ENCODE data around the gene ADAMTS12.
A peak's percentile ranks its signal among the peaks of the same experiment; 100 is the strongest.

The ADAMTS12 gene

GRCh38 chr5:33604503-33604902, 287.3 kb downstream of the ADAMTS12 start:
- no peak for TF ChIP-seq CTCF (IDR thresholded peaks at IDR 0.05; ENCODE audit: borderline replicate concordance, control extremely low read depth, extremely low read depth, insufficient read depth, missing control alignments)
- no peak for DNase-seq (ENCODE audit: low spot score)
- in situ Hi-C loops (cut with MboI; ENCODE audit: low sequenced_read_pairs, unreplicated experiment): no loop called here

- no peak for TF ChIP-seq CTCF (IDR thresholded peaks at IDR 0.05; ENCODE audit: borderline replicate concordance, control extremely low read depth, extremely low read depth, insufficient read depth, missing control alignments)
- DNase-seq (ENCODE audit: low spot score): no peak
- in situ Hi-C loops (cut with MboI; ENCODE audit: low sequenced_read_pairs, unreplicated experiment): no loop called here
Measured at GRCh38 chr5:33601881-33602280, 289.9 kb downstream of the ADAMTS12 start.

- in situ Hi-C loops (cut with MboI; ENCODE audit: low sequenced_read_pairs, unreplicated experiment): no loop called here
- no peak for TF ChIP-seq CTCF (IDR thresholded peaks at IDR 0.05; ENCODE audit: borderline replicate concordance, control extremely low read depth, extremely low read depth, insufficient read depth, missing control alignments)
- no peak for DNase-seq (ENCODE audit: low spot score)
Measured at GRCh38 chr5:33595303-33595702, 296.5 kb downstream of the ADAMTS12 start.

- no peak for TF ChIP-seq CTCF (IDR thresholded peaks at IDR 0.05; ENCODE audit: borderline replicate concordance, control extremely low read depth, extremely low read depth, insufficient read depth, missing control alignments)
- in situ Hi-C loops (cut with MboI; ENCODE audit: low sequenced_read_pairs, unreplicated experiment): no loop called here
- DNase-seq (ENCODE audit: low spot score): no peak
Measured at GRCh38 chr5:33594006-33594405, 297.8 kb downstream of the ADAMTS12 start.

- no peak for TF ChIP-seq CTCF (IDR thresholded peaks at IDR 0.05; ENCODE audit: borderline replicate concordance, control extremely low read depth, extremely low read depth, insufficient read depth, missing control alignments)
- DNase-seq (ENCODE audit: low spot score): no peak
- in situ Hi-C loops (cut with MboI; ENCODE audit: low sequenced_read_pairs, unreplicated experiment): no loop called here
Measured at GRCh38 chr5:33592245-33592644, 299.5 kb downstream of the ADAMTS12 start.

GRCh38 chr5:33588654-33589372, 303.0 kb downstream of the ADAMTS12 start:
- no peak for DNase-seq (ENCODE audit: low spot score)
- peak; percentile 21 for TF ChIP-seq CTCF (IDR thresholded peaks at IDR 0.05; ENCODE audit: borderline replicate concordance, control extremely low read depth, extremely low read depth, insufficient read depth, missing control alignments)
- in situ Hi-C loops (cut with MboI; ENCODE audit: low sequenced_read_pairs, unreplicated experiment): no loop called here

Measured in GM13976 (cell line).